NCI-H2107 treated with DMSO at 0.1 percent for 48 hours (cell line): Measurements from ENCODE around the gene CNFN.

Experiments used
- DNase-seq: peaks from one replicate; lab custom pipeline; 2025; ENCODE audit not compliant: unreplicated experiment; lab: John Stamatoyannopoulos, UW

CNFN gene

DNA sequence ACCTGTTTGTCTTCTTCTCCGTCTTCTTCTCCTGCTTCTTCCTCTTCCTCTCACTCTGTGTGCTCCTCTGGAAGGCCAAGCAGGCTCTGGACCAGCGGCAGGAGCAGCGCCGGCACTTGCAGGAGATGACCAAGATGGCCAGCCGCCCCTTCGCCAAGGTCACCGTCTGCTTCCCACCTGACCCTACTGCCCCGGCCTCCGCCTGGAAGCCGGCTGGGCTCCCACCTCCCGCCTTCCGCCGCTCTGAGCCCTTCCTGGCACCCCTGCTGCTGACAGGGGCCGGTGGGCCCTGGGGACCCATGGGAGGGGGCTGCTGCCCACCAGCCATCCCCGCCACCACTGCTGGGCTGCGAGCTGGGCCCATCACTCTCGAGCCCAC, 13.9 kb downstream of the CNFN start:
- DNase-seq: no peak

GRCh38 chr19:42375415-42376176, 14.5 kb downstream of the CNFN start:
- DNase-seq: no peak

GRCh38 chr19:42374826-42375376, 15.2 kb downstream of the CNFN start:
- DNase-seq: no peak

- DNase-seq: no peak
Measured at GRCh38 chr19:42370626-42371175, 19.4 kb downstream of the CNFN start.

DNA sequence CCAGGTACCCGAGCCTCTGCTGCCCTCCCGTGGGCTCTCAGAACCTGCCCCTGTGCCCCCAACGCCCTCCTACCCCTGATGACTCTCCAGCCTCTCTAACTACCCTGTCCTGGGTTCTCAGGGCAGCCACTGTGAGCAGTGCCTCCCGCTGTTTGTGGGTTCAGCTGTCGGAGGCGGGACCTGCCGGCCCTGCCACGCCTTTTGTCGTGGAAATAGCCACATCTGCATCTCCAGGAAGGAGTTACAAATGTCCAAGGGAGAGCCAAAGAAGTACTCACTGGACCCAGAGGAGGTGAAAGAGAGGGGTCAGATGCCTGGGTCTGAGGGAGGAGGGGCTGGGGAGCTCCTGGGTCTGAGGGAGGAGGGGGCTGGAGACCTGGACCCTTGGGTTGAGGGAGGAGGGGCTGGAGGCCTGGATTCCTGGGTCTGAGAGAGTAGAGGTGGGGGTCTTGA, 20.0 kb downstream of the CNFN start:
- peak; percentile 21 for DNase-seq

GRCh38 chr19:42369433-42370067, 20.5 kb downstream of the CNFN start:
- no peak for DNase-seq

DNA sequence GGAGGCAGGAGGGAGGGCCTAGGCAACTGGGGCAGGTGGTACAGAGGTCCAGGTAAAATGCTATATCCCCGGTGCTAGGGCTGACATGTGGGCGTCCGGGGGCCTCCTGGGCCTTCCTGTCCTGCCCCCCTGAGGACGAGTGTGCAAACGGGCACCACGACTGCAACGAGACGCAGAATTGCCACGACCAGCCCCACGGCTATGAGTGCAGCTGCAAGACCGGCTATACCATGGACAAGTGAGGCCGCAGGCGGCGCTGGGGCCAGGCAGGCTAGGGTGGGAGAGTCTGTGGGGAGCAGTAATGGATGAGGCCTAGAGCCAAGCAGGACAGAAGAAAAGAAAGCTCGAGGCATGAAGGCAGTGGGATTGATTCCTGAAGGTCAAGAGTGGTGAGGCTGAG, 21.3 kb downstream of the CNFN start:
- DNase-seq: no peak

- DNase-seq: no peak
Measured at GRCh38 chr19:42368360-42368759, 21.7 kb downstream of the CNFN start.

DNA sequence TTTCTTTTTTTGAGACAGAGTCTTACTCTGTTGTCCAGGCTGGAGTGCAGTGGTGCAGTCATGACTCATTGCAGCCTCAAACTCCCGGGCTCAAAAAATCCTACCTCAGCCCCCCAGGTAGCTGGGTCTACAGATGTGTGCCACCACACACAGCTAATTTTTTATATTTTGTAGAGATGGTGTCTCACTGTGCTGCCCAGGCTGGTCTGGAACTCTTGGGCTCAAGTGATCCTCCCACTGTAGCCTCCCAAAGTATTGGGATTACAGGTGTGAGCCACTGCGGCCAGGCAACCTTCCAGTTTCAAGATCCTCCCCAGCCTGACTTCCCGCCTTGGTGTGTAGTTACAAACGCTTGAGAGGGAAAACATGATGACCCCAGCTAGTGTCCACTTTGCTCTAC, 22.2 kb downstream of the CNFN start:
- no peak for DNase-seq

DNA sequence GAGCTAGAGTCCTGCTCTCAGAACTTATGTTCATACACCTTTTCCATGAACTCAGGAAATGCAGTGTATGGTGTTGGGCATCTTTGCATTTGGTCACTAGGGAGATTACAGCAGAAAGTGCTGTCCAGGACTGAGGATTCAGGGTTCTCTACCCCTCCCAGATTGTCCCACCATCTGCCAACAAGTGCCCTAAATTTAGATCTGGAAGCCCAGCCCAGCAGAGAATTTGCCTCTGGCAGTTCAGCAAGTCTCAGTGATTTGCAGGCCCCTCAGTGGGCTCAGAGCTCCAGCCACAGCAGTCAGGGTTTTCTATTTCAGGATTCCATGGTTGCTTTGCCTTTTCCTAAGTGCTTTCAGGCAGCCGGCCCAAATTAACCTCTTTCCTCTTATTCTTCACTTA, 23.4 kb downstream of the CNFN start:
- DNase-seq: no peak

GRCh38 chr19:42363614-42364346, 26.3 kb downstream of the CNFN start:
- DNase-seq: no peak

- DNase-seq: no peak
Measured at GRCh38 chr19:42362891-42363440, 27.1 kb downstream of the CNFN start.

- no peak for DNase-seq
Measured at GRCh38 chr19:42362342-42362741, 27.8 kb downstream of the CNFN start.

GRCh38 chr19:42361545-42361910, 28.6 kb downstream of the CNFN start:
- DNase-seq: no peak

GRCh38 chr19:42360787-42361544, 29.1 kb downstream of the CNFN start:
- DNase-seq: no peak

DNA sequence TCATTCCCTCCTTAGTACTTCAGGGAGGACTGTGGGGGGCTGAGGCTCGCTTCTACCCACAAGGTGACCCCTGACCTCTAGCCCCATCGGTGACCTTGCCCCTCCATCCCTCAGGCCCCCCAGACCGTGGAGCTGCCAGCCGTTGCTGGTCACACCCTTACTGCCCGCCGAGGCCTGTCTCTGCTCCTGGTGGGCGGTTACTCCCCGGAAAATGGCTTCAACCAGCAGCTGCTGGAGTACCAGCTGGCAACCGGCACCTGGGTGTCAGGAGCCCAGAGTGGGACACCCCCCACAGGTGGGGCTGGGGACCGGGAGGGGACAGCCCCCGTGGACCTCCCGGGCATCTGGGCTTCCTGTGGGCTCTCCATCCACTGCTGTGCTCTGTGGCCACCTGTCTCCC, 32.8 kb downstream of the CNFN start:
- DNase-seq: no peak

DNA sequence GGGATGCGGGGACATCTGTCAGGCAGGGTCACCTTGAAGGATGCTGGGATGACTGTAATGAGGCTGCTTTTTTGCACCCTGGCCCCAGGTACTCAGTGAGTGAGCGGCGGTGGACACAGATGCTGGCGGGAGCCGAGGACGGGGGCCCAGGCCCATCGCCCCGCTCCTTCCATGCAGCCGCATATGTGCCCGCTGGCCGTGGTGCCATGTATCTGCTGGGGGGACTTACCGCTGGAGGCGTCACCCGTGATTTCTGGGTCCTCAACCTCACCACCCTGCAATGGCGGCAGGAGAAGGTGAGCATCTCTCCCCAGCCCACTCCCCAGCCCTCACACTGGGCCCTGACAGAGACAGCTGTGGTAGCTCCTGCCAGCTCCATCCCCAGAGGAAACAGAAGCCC, 33.4 kb downstream of the CNFN start:
- no peak for DNase-seq

DNA sequence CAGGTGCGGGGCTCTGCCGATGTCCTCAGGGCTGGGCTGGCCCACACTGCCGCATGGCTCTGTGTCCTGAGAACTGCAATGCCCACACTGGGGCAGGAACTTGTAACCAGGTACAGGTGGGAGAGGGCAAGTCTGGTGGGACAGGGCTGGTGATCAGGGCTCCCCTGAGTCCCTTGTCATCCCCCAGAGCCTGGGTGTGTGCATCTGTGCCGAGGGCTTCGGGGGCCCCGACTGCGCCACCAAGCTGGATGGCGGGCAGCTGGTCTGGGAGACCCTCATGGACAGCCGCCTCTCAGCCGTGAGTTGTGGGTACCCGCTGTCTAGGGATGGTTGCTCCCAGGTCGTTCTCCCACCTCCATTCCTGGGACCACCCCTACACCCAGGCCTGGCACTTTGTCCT, 34.2 kb downstream of the CNFN start:
- no peak for DNase-seq

- DNase-seq: no peak
Measured at GRCh38 chr19:42353341-42354015, 36.6 kb downstream of the CNFN start.
